Skeletal muscle satellite cell (primary cell): ENCODE results near the gene ARHGAP10.
A peak's percentile ranks its signal among the peaks of the same experiment; 100 is the strongest.

Experiments
- H3K27me3 ChIP-seq: 2 replicates; pipeline ENCODE4 v1.7.0; 2013; ENCODE audit warnings: low read length; ENCODE audit not compliant: control insufficient read depth, insufficient read depth
- H3K36me3 ChIP-seq: 2 replicates; pipeline ENCODE4 v1.7.0; 2013; ENCODE audit warnings: mild to moderate bottlenecking, control low read depth, low read length; ENCODE audit not compliant: insufficient read depth
- H3K4me1 ChIP-seq: 2 replicates; pipeline ENCODE4 v1.7.0; 2013; ENCODE audit warnings: low read length; ENCODE audit not compliant: control insufficient read depth, insufficient read depth
- H3K4me2 ChIP-seq: 2 replicates; pipeline ENCODE4 v1.7.0; 2013; ENCODE audit warnings: mild to moderate bottlenecking, low read length
- H3K4me3 ChIP-seq: 2 replicates; pipeline ENCODE4 v1.7.0; 2013; ENCODE audit warnings: low read length
- H3K9ac ChIP-seq: 2 replicates; pipeline ENCODE4 v1.7.0; 2013; ENCODE audit warnings: mild to moderate bottlenecking, low read depth, low read length, moderate library complexity
- H3K9me3 ChIP-seq: replicated peaks from 2 replicates; pipeline ENCODE4 v1.7.0; 2013; ENCODE audit warnings: mild to moderate bottlenecking, control low read depth, low read length

Gene ARHGAP10

DNA sequence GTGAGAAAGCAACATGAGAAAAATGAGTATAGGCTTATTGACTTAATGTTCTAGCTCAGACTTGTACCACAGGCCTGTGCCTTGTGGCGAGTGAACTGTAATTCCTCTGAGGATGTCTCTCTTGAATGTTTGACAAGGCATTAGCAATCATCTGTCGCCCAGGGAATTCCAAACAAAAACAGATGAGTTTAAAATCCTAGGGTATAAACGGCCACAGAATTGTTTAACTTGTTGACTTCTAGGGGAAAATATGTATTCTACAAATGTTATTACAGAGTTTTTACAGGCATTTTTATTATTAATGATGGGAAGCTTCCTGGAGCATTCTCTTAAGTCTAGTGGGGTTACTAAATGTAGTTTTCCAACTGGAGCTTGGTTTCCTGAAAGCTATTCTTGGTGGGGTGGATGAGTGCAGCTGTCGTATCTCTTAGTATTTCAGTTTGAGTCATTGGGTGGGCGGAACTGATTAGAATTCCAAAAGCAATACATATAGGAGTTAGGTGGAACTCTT, 40.6 kb downstream of the ARHGAP10 start:
- Histone ChIP-seq H3K36me3 (no peaks in the 10 kb centered on the region), H3K4me1 (peaks cover 49% of the 10 kb centered on the region), H3K9me3 (no peaks in the 10 kb centered on the region), H3K4me2 (peak overlapping the region; percentile 66), H3K9ac (peak overlapping the region; percentile 80), H3K4me3 (peak overlapping the region; percentile 29), H3K27me3 (no peaks in the 10 kb centered on the region)

DNA sequence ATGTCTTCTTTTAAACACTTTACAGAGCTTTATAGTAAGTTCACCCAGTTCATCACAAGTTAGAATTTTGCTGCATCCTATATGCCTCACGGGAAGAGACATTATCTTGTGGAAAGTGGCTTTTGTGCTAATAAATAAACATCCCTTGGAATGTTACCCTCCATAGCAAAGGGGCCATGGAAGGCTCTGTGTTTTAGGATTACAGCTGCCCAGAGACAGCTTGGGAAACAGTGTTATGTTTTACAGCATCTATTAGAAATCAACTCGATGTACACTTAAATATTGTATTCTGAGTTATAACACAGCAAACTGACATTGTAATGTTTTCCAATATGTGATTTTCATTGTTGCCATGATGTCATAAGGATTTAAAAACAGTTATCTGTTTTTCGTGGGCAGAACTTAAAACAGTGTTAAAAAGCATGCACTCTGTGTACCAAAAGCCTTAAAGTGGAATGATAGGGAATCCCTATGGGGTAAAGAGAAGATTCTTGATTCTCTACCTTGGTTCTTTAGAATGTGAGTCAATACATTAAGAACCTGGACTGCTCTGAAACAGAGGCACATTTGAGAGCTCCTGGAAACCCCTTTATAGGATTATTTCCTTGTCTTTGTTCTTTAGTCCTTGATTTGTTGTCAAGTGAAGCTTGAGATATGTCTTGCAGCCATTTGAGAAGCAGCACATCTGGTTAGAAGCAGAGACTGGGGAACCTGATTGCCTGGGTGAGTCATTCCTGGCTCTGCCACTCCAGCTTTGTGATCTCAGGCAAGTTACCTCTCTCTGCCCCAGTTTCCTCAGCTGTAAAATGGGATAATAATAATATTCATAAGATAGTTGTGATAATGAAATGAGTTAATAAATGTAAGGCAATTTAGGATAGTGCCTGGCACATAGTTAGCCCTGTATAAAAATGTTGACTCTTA, 41.6 kb downstream of the ARHGAP10 start:
- Histone ChIP-seq H3K27me3 (no peaks in the 10 kb centered on the region), H3K9me3 (no peaks in the 10 kb centered on the region), H3K4me1 (peaks cover 45% of the 10 kb centered on the region), H3K9ac (peak overlapping the region; percentile 80), H3K4me2 (peak overlapping the region; percentile 66), H3K4me3 (peak overlapping the region; percentile 44), H3K36me3 (no peaks in the 10 kb centered on the region)

GRCh38 chr4:147776716-147777115, 44.8 kb downstream of the ARHGAP10 start:
- H3K4me2 ChIP-seq: no peak overlapping the region
- peaks cover 42% of the 10 kb centered on the region for H3K4me1 ChIP-seq
- H3K4me3 ChIP-seq: no peak overlapping the region
- no peaks in the 10 kb centered on the region for H3K27me3 ChIP-seq
- no peak overlapping the region for H3K9ac ChIP-seq
- no peaks in the 10 kb centered on the region for H3K9me3 ChIP-seq
- no peaks in the 10 kb centered on the region for H3K36me3 ChIP-seq

DNA sequence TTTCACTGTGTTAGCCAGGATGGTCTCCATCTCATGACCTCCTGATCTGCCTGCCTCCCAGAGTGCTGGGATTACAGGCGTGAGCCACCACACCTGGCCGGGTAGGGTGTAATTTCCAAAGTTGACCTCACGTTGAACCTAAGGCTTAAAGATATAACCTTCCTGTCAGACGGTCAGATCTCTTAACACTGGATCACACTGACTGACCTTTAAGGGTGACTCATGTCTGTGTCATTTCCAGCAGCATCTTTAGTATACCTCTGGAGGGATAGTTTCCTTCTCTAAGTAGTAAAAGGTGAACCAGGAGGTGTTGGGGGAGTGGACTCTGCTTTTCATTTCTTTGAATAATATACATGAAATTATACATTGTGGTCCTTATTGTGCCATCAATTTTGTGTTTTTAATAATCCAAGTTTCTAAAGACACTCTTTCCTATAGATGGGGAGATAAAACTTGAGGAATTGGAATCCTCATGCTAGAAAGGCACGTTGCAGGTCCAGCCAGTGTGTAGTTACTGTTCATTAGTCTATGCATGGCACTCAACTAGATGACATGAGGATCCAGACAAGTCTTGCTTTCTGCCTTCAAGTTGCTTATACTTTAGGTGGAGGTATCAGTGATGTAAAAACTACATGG, 45.7 kb downstream of the ARHGAP10 start:
- Histone ChIP-seq H3K9ac (no peak overlapping the region), H3K27me3 (no peaks in the 10 kb centered on the region), H3K36me3 (no peaks in the 10 kb centered on the region), H3K4me3 (no peak overlapping the region), H3K9me3 (no peaks in the 10 kb centered on the region), H3K4me2 (peak overlapping the region; percentile 4), H3K4me1 (peaks cover 42% of the 10 kb centered on the region)

DNA sequence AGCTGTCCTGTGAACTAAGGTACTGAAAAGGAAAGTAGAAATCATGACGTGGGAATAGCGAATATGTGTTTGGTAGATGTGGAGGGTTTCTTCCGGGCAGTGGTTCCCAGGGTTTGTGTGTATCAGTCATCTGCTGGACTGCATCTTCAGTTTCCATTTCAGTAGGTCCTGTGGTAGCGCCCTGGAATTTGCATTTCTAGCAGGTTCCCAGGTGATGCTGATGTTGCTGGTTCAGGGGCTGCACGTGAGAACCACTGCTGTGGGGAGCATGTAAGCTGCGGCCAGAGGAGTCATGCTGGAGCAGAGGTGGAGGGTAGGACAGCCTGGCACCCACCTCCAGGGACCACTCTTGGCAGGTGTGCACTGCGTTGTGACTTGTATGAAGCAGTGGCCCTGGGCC, 47.1 kb downstream of the ARHGAP10 start:
- no peaks in the 10 kb centered on the region for H3K27me3 ChIP-seq
- H3K9ac ChIP-seq: no peak overlapping the region
- no peak overlapping the region for H3K4me3 ChIP-seq
- H3K9me3 ChIP-seq: no peaks in the 10 kb centered on the region
- H3K4me1 ChIP-seq: peaks cover 29% of the 10 kb centered on the region
- no peak overlapping the region for H3K4me2 ChIP-seq
- no peaks in the 10 kb centered on the region for H3K36me3 ChIP-seq

DNA sequence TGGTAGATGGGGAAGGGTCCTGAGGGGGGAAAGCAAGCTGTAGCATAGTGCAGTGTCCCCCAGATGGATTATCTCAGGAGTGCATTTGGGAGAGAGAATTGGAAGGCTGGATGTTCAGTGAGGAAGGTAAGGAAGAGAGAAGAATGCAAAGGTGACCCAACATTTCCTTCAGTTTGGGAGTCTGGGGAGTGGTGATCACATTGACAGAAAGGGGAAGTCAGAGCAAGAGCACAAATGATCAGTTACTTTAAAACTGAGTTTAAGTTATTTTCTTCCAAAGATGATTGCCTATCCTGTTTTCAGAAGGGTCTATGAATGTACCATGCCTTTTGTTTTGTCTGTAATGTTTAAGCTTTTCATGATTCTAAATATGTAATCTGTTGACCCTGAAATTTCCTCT, 47.6 kb downstream of the ARHGAP10 start:
- no peaks in the 10 kb centered on the region for H3K36me3 ChIP-seq

GRCh38 chr4:147780137-147780777, 48.4 kb downstream of the ARHGAP10 start:
- H3K9ac ChIP-seq: no peak overlapping the region
- H3K4me3 ChIP-seq: no peak overlapping the region
- H3K27me3 ChIP-seq: no peaks in the 10 kb centered on the region
- no peaks in the 10 kb centered on the region for H3K36me3 ChIP-seq
- H3K4me2 ChIP-seq: no peak overlapping the region
- H3K4me1 ChIP-seq: peaks cover 26% of the 10 kb centered on the region
- H3K9me3 ChIP-seq: no peaks in the 10 kb centered on the region

More for the DNA sequence above, 47.6 kb downstream of the ARHGAP10 start:
- Histone ChIP-seq H3K9me3 (no peaks in the 10 kb centered on the region), H3K27me3 (no peaks in the 10 kb centered on the region), H3K9ac (no peak overlapping the region), H3K4me1 (peaks cover 25% of the 10 kb centered on the region), H3K4me2 (no peak overlapping the region), H3K4me3 (no peak overlapping the region)

GRCh38 chr4:147782087-147782781, 50.3 kb downstream of the ARHGAP10 start:
- no peaks in the 10 kb centered on the region for H3K9me3 ChIP-seq
- no peaks in the 10 kb centered on the region for H3K27me3 ChIP-seq
- peaks cover 40% of the 10 kb centered on the region for H3K4me1 ChIP-seq
- no peaks in the 10 kb centered on the region for H3K36me3 ChIP-seq
- H3K9ac ChIP-seq: no peak overlapping the region
- peak overlapping the region; percentile 60 for H3K4me2 ChIP-seq
- peak overlapping the region; percentile 38 for H3K4me3 ChIP-seq

DNA sequence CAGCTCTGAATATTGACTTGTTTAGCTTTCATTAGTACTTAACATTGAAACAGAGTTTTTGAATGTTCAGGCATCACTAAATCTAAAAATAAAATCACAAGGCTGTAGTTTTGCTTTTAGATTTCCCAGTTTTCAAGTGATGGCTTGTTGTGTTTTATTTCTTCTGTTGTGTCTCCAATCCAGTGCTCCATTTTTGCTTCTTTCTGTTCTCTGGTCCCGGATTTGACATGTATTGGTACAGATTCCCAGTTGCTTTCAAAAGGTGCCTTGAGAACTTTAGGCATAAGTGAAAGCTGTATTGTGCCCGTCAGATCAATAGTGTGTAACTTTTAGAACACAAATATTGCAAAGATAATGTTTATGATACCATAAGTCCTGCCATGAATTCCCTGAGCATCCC, 53.2 kb downstream of the ARHGAP10 start:
- peaks cover 52% of the 10 kb centered on the region for H3K4me1 ChIP-seq
- peak overlapping the region; percentile 46 for H3K4me2 ChIP-seq
- H3K27me3 ChIP-seq: no peaks in the 10 kb centered on the region
- H3K4me3 ChIP-seq: no peak overlapping the region
- H3K36me3 ChIP-seq: no peaks in the 10 kb centered on the region
- H3K9ac ChIP-seq: no peak overlapping the region
- no peaks in the 10 kb centered on the region for H3K9me3 ChIP-seq

DNA sequence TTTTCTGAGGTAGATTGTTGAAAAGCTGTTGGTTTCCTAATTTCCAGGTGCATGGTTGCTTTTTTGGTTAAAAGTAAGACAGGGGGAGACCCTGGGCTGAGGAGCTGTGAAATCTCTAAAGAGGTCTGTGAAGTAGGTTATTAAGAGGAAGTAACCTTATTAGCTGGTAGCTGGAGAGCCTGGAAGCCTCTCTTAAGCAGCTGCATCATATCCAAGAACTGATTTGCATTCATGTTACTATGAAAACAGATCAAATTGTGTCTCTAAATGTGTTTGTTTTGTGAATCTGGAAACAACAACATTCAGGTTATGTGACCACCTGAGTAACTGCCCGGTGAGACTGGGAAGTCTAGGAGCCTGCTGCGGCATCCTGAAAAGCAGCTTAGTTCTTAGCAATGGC, 54.1 kb downstream of the ARHGAP10 start:
- H3K4me1 ChIP-seq: peaks cover 55% of the 10 kb centered on the region
- H3K4me2 ChIP-seq: no peak overlapping the region
- H3K9ac ChIP-seq: peak overlapping the region; percentile 22
- no peaks in the 10 kb centered on the region for H3K27me3 ChIP-seq
- no peak overlapping the region for H3K4me3 ChIP-seq
- no peaks in the 10 kb centered on the region for H3K9me3 ChIP-seq
- H3K36me3 ChIP-seq: no peaks in the 10 kb centered on the region

DNA sequence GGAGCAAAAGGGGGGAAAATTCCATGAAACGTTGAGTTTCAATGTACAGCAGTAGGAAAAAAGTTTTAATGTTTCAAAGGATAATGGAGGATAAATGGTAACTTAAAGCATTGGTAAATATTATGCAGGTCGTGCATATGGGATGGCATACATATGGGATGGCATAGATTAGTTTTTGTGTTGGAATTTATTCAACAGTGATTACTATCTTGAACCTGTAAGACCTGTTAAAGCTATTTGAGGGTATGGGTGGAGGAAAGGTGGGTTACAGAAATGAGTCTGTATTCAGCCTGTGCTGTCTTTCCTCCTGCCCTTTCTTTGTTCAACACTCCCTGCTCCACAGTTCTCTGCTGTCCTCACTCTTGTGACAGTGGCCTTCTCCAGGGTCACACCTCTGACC, 54.6 kb downstream of the ARHGAP10 start:
- Histone ChIP-seq H3K36me3 (no peaks in the 10 kb centered on the region), H3K4me1 (peaks cover 55% of the 10 kb centered on the region), H3K27me3 (no peaks in the 10 kb centered on the region), H3K4me3 (no peak overlapping the region), H3K9me3 (no peaks in the 10 kb centered on the region), H3K4me2 (no peak overlapping the region), H3K9ac (no peak overlapping the region)
